Smooth muscle cell (in vitro differentiated cells): ENCODE measurements around the gene FIBCD1. TPM values are rescaled to one million over a fixed set of nuclear protein-coding genes. Genes with fewer than 3 reads are reported as not detected.

Source experiments
- DNase-seq: peaks from one replicate; lab custom pipeline; 2025; ENCODE audit not compliant: unreplicated experiment; lab: John Stamatoyannopoulos, UW
- H2AFZ ChIP-seq: fragments of 200-600 bp; sonication (generic); 2 replicates; pipeline ENCODE4 v1.6.0; 2016; ENCODE audit warnings: antibody characterized with exemption, low read depth, mild to moderate bottlenecking
- H3F3A ChIP-seq: fragments of 200-600 bp; sonication (generic); 2 replicates; pipeline ENCODE4 v1.6.0; 2017; ENCODE audit warnings: antibody characterized with exemption, low read depth
- H3K27ac ChIP-seq: fragments of 200-600 bp; sonication (generic); 2 replicates; pipeline ENCODE4 v1.5.1; 2016; ENCODE audit warnings: low read depth, mild to moderate bottlenecking
- H3K27me3 ChIP-seq: fragments of 200-600 bp; sonication (generic); 2 replicates; pipeline ENCODE4 v1.6.1; 2016; ENCODE audit warnings: low read depth, mild to moderate bottlenecking
- H3K36me3 ChIP-seq: fragments of 200-600 bp; sonication (generic); 2 replicates; pipeline ENCODE4 v1.5.1; 2016; ENCODE audit warnings: low read depth
- H3K4me1 ChIP-seq: fragments of 200-600 bp; sonication (generic); 2 replicates; pipeline ENCODE4 v1.5.1; 2016; ENCODE audit warnings: low read depth
- H3K4me2 ChIP-seq: fragments of 200-600 bp; sonication (generic); 2 replicates; pipeline ENCODE4 v1.6.0; 2016; ENCODE audit warnings: mild to moderate bottlenecking
- H3K4me3 ChIP-seq: fragments of 200-600 bp; sonication (generic); 2 replicates; pipeline ENCODE4 v1.5.1; 2016; ENCODE audit warnings: mild to moderate bottlenecking
- H3K79me2 ChIP-seq: fragments of 200-600 bp; sonication (generic); 2 replicates; pipeline ENCODE4 v1.6.0; 2016; ENCODE audit warnings: low read depth, mild to moderate bottlenecking
- H3K9ac ChIP-seq: fragments of 200-600 bp; sonication (generic); 2 replicates; pipeline ENCODE4 v1.6.0; 2016; ENCODE audit warnings: low read depth
- H3K9me3 ChIP-seq: fragments of 200-600 bp; sonication (generic); replicated peaks from 2 replicates; pipeline ENCODE4 v1.5.1; 2016; ENCODE audit warnings: low read depth
- H4K20me1 ChIP-seq: fragments of 200-600 bp; sonication (generic); 2 replicates; pipeline ENCODE4 v1.6.0; 2016; ENCODE audit warnings: low read depth
- CTCF ChIP-seq: fragments of 200-600 bp; sonication (generic); IDR thresholded peaks from 2 replicates; pipeline ENCODE4 v1.5.1; 2017; ENCODE audit warnings: borderline replicate concordance, mild to moderate bottlenecking, antibody characterized with exemption; ENCODE audit not compliant: insufficient read depth, poor library complexity, severe bottlenecking
- WGBS: methylation state at CpG from one replicate; pipeline ENCODE4 v1.1.7; 2016; ENCODE audit warnings: low lambda C conversion rate; 5-methylcytosine and 5-hydroxymethylcytosine counted together
- polyA plus RNA-seq: library from polyadenylated mRNA; unstranded; fragments of >200 nt; fragmentation: Nextera tagmentation; extraction: Ambion mirVana; gene quantifications from 2 replicates; pipeline ENCODE4 v1.2.1, GENCODE V29; 2016
- total RNA-seq: library from RNA; depleted of rRNA; stranded (reverse); fragments of >200 nt; gene quantifications from 2 replicates; pipeline ENCODE4 v1.2.3, GENCODE V29; 2014

The FIBCD1 gene
- total and polyA plus RNA-seq, 2 experiments from 2014 or later: 1.8 to 4.7 TPM

GRCh38 chr9:130882696-130883225, 56.3 kb downstream of the FIBCD1 start:
- Histone ChIP-seq H2AFZ (no peak overlapping the region), H3K9ac (no peak overlapping the region), H3K79me2 (peaks cover 3% of the 10 kb centered on the region), H3K36me3 (peaks cover 10% of the 10 kb centered on the region), H3K4me1 (no peaks in the 10 kb centered on the region), H3K27ac (no peak overlapping the region), H3K9me3 (no peaks in the 10 kb centered on the region), H4K20me1 (peaks cover 55% of the 10 kb centered on the region), H3F3A (no peaks in the 10 kb centered on the region), H3K4me3 (no peak overlapping the region), H3K4me2 (no peak overlapping the region), H3K27me3 (no peaks in the 10 kb centered on the region)
- 94% methylated on average over 15 of the region's 15 CpGs for WGBS
- no peak for DNase-seq
- TF ChIP-seq CTCF: no peak

- DNase-seq: no peak
- no peaks in the 10 kb centered on the region for H3K27me3 ChIP-seq
- no peak overlapping the region for H3K9ac ChIP-seq
- 99% methylated on average over 6 of the region's 6 CpGs for WGBS
- H2AFZ ChIP-seq: no peak overlapping the region
- H3K9me3 ChIP-seq: no peaks in the 10 kb centered on the region
- H4K20me1 ChIP-seq: peaks cover 53% of the 10 kb centered on the region
- H3K4me2 ChIP-seq: no peak overlapping the region
- peaks cover 14% of the 10 kb centered on the region for H3K36me3 ChIP-seq
- peaks cover 3% of the 10 kb centered on the region for H3K79me2 ChIP-seq
- TF ChIP-seq CTCF: no peak
- H3K27ac ChIP-seq: no peak overlapping the region
- H3K4me1 ChIP-seq: no peaks in the 10 kb centered on the region
- no peak overlapping the region for H3K4me3 ChIP-seq
- no peaks in the 10 kb centered on the region for H3F3A ChIP-seq
Observed at GRCh38 chr9:130881516-130881915, 57.5 kb downstream of the FIBCD1 start.

GRCh38 chr9:130880599-130881220, 58.3 kb downstream of the FIBCD1 start:
- Histone ChIP-seq H3K9ac (no peak overlapping the region), H3K9me3 (no peaks in the 10 kb centered on the region), H3K4me2 (no peak overlapping the region), H3K27ac (no peak overlapping the region), H3K4me1 (no peaks in the 10 kb centered on the region), H3K27me3 (no peaks in the 10 kb centered on the region), H3K4me3 (no peak overlapping the region), H4K20me1 (peaks cover 53% of the 10 kb centered on the region), H2AFZ (no peak overlapping the region), H3K79me2 (peaks cover 3% of the 10 kb centered on the region), H3F3A (no peaks in the 10 kb centered on the region), H3K36me3 (peaks cover 14% of the 10 kb centered on the region)
- DNase-seq: no peak
- 95% methylated on average over 16 of the region's 16 CpGs for WGBS
- no peak for TF ChIP-seq CTCF
